ENCODE results near the gene SLC49A3. TPM values are rescaled to one million over a fixed set of nuclear protein-coding genes. Genes with fewer than 3 reads are reported as not detected.
A peak's percentile ranks its signal among the peaks of the same experiment; 100 is the strongest.

The SLC49A3 gene
- total and polyA plus RNA-seq, 2 of the 13 experiments (the other 11 are each of a cell fraction or from before 2014, with no cell fraction given), result 0.07 to 0.17 TPM

DNA sequence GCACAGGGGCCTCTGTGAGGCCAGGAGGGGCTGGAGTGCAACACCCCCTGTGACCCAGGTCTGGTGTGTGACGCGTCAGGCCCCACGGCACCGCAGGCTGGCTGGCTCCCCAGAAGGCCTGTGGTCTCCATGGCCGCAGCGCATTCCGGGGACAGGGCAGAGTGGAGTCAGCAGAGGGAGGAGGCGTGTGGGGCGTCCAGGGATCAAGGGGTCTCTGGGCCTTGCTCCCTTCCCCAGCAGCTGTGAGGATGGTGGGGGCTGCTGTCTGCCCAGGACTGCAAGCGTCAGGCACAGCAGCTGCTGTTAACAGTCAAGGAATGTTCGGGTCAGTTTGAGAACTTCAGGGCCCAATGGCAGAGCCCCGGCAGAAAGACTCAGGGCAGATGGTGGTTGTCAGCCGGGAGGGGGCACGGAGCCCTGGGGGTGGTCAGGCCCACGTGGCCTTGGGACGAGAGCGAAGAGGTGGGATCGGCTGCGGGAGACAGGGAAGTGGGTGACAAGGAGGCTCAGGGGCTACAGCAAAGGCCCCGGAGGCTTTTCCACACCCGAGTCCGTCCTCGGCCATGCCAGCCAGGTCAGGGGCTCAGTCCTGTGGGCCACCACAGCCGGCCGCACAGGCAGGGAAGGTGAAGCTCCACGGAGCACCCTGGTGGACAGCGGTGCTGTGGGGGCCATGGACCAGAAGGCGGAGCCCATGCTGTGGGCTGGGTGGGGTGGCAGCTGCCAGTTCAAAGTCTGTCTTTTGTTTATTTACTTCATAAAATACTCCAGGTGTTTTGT is 35.0 kb upstream of the SLC49A3 start (continued):
- TF ChIP-seq CAMTA2 (CRISPR knock-in tag; IDR thresholded peaks at IDR 0.05; ENCODE audit: borderline replicate concordance), result no peak
- no peak for TF ChIP-seq PPARG (CRISPR knock-in tag; conservative IDR thresholded peaks at IDR 0.05)
- no peak for TF ChIP-seq HOXA5 (CRISPR knock-in tag; IDR thresholded peaks at IDR 0.05)
- TF ChIP-seq, protein P1, sequence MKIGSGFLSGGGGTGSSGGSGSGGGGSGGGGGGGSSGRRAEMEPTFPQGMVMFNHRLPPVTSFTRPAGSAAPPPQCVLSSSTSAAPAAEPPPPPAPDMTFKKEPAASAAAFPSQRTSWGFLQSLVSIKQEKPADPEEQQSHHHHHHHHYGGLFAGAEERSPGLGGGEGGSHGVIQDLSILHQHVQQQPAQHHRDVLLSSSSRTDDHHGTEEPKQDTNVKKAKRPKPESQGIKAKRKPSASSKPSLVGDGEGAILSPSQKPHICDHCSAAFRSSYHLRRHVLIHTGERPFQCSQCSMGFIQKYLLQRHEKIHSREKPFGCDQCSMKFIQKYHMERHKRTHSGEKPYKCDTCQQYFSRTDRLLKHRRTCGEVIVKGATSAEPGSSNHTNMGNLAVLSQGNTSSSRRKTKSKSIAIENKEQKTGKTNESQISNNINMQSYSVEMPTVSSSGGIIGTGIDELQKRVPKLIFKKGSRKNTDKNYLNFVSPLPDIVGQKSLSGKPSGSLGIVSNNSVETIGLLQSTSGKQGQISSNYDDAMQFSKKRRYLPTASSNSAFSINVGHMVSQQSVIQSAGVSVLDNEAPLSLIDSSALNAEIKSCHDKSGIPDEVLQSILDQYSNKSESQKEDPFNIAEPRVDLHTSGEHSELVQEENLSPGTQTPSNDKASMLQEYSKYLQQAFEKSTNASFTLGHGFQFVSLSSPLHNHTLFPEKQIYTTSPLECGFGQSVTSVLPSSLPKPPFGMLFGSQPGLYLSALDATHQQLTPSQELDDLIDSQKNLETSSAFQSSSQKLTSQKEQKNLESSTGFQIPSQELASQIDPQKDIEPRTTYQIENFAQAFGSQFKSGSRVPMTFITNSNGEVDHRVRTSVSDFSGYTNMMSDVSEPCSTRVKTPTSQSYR (CRISPR knock-in tag; IDR thresholded peaks at IDR 0.05; ENCODE audit: borderline replicate concordance), result no peak
- TF ChIP-seq MXD1 (CRISPR knock-in tag; IDR thresholded peaks at IDR 0.05), result no peak
- TF ChIP-seq ZNF780A (CRISPR knock-in tag; IDR thresholded peaks at IDR 0.05), result no peak
- 0 out of 2 replicates have a peak, but pooled peaks have one; percentile 7 for TF ChIP-seq BORCS8-MEF2B (CRISPR knock-in tag; IDR thresholded peaks at IDR 0.05)
- TF ChIP-seq, protein P2, sequence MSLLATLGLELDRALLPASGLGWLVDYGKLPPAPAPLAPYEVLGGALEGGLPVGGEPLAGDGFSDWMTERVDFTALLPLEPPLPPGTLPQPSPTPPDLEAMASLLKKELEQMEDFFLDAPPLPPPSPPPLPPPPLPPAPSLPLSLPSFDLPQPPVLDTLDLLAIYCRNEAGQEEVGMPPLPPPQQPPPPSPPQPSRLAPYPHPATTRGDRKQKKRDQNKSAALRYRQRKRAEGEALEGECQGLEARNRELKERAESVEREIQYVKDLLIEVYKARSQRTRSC (CRISPR knock-in tag; IDR thresholded peaks at IDR 0.05; ENCODE audit: low read depth), result no peak
- TF ChIP-seq ZNF10 (CRISPR knock-in tag; IDR thresholded peaks at IDR 0.05; ENCODE audit: borderline replicate concordance, low read depth), result no peak
- TF ChIP-seq STAG1 (CRISPR knock-in tag; IDR thresholded peaks at IDR 0.05), result peak; percentile 26; the same call in 1 of the 2 replicates
- no peak for TF ChIP-seq ADNP (CRISPR knock-in tag; IDR thresholded peaks at IDR 0.05)
- TF ChIP-seq, protein P3, sequence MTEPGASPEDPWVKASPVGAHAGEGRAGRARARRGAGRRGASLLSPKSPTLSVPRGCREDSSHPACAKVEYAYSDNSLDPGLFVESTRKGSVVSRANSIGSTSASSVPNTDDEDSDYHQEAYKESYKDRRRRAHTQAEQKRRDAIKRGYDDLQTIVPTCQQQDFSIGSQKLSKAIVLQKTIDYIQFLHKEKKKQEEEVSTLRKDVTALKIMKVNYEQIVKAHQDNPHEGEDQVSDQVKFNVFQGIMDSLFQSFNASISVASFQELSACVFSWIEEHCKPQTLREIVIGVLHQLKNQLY (CRISPR knock-in tag; IDR thresholded peaks at IDR 0.05), result no peak
- TF ChIP-seq SOX6 (IDR thresholded peaks at IDR 0.05), result no peak
- peak; percentile 32; the same call in 1 of the 2 replicates for TF ChIP-seq SOX6 (CRISPR knock-in tag; IDR thresholded peaks at IDR 0.05)
- no peak for TF ChIP-seq ERF (CRISPR knock-in tag; IDR thresholded peaks at IDR 0.05)
- no peak for TF ChIP-seq ZBTB1 (CRISPR knock-in tag; IDR thresholded peaks at IDR 0.05; ENCODE audit: borderline replicate concordance)
- no peak for TF ChIP-seq KLF15 (CRISPR knock-in tag; IDR thresholded peaks at IDR 0.05; ENCODE audit: borderline replicate concordance)
- TF ChIP-seq MIER2 (CRISPR knock-in tag; IDR thresholded peaks at IDR 0.05), result no peak
- 0 out of 2 replicates have a peak, but pooled peaks have one; percentile 27 for TF ChIP-seq MEIS2 (CRISPR knock-in tag; IDR thresholded peaks at IDR 0.05)
- TF ChIP-seq THRA (CRISPR knock-in tag; IDR thresholded peaks at IDR 0.05; ENCODE audit: borderline replicate concordance), result no peak
- TF ChIP-seq MTERF4 (CRISPR knock-in tag; IDR thresholded peaks at IDR 0.05), result no peak
- no peak for TF ChIP-seq ZNF569 (CRISPR knock-in tag; IDR thresholded peaks at IDR 0.05; ENCODE audit: borderline replicate concordance)
- no peak for TF ChIP-seq ZNF343 (CRISPR knock-in tag; IDR thresholded peaks at IDR 0.05)
- TF ChIP-seq PITX1 (CRISPR knock-in tag; IDR thresholded peaks at IDR 0.05), result no peak
